IMR-90 (cell line): ENCODE measurements around the gene MINDY1.

Experiments used
- BHLHE40 ChIP-seq: fragments of 150-350 bp; IDR thresholded peaks from 2 replicates; pipeline ENCODE4 v1.6.1; 2016; ENCODE audit warnings: mild to moderate bottlenecking, low read depth, low read length
- CEBPB ChIP-seq: IDR thresholded peaks from 2 replicates; pipeline ENCODE4 v1.6.1; 2012; ENCODE audit warnings: low read depth, low read length, improper control_type of control experiment
- CHD1 ChIP-seq: IDR thresholded peaks from 2 replicates; pipeline ENCODE4 v1.6.1; 2012; ENCODE audit warnings: low read depth, low read length, improper control_type of control experiment
- FOS ChIP-seq: fragments of 150-350 bp; IDR thresholded peaks from 2 replicates; pipeline ENCODE4 v1.6.1; 2016; ENCODE audit warnings: low read depth, low read length
- MAFK ChIP-seq: IDR thresholded peaks from 2 replicates; pipeline ENCODE4 v1.6.1; 2012; ENCODE audit warnings: low read depth, low read length, improper control_type of control experiment
- MXI1 ChIP-seq: IDR thresholded peaks from 2 replicates; pipeline ENCODE4 v1.6.1; 2012; ENCODE audit warnings: low read depth, mild to moderate bottlenecking, low read length, moderate library complexity, borderline replicate concordance
- NFE2L2 ChIP-seq: fragments of 150-350 bp; IDR thresholded peaks from 2 replicates; pipeline ENCODE4 v1.6.1; 2016; ENCODE audit warnings: low read depth, mild to moderate bottlenecking, low read length
- POLR2A ChIP-seq: IDR thresholded peaks from 2 replicates; pipeline ENCODE4 v1.6.1; 2012; ENCODE audit warnings: mild to moderate bottlenecking, low read depth, low read length
- RAD21 ChIP-seq: IDR thresholded peaks from 2 replicates; pipeline ENCODE4 v1.6.1; 2012; ENCODE audit warnings: low read length, improper control_type of control experiment
- RCOR1 ChIP-seq: IDR thresholded peaks from 2 replicates; pipeline ENCODE4 v1.6.1; 2012; ENCODE audit warnings: mild to moderate bottlenecking, low read length, improper control_type of control experiment; ENCODE audit not compliant: insufficient replicate concordance
- RFX5 ChIP-seq: IDR thresholded peaks from 2 replicates; pipeline ENCODE4 v1.8.0; 2012; ENCODE audit warnings: low read depth, mild to moderate bottlenecking, low read length, moderate library complexity
- SMC3 ChIP-seq: fragments of 150-350 bp; IDR thresholded peaks from 2 replicates; pipeline ENCODE4 v1.6.1; 2016; ENCODE audit warnings: low read depth, mild to moderate bottlenecking, antibody characterized with exemption, low read length, moderate library complexity
- TF ChIP-seq, protein P1 (sequence below): conservative IDR thresholded peaks from 2 replicates; pipeline ENCODE4 v1.5.1; 2012; ENCODE audit warnings: mild to moderate bottlenecking, low read depth, low read length, improper control_type of control experiment
- TF ChIP-seq, protein P2 (sequence below): fragments of 150-350 bp; IDR thresholded peaks from 2 replicates; pipeline ENCODE4 v1.6.1; 2017; ENCODE audit warnings: mild to moderate bottlenecking, antibody characterized with exemption, low read length, low read depth

DNA sequence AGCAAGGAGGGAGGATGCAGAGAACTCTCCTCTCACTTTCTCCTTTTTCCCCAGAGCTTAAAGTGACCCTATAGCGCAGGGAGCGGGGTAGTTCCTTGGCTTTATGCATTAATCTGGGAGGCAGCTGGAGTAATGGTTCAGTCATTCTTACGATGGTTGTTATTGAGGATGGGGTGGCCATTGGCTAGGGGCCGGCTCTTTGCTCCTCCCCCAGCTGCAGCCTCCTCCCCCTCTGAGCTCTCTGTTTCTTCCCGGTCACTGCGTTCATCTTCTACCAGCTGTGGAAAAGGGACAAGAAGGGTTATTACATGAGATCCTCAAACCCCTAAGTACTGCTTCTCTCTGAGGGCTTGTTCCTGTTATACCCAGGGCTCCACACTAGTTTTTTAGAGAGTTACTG is 40.7 kb downstream of the MINDY1 start:
- no peak for TF ChIP-seq CEBPB
- TF ChIP-seq FOS, result no peak
- TF ChIP-seq, protein P1, sequence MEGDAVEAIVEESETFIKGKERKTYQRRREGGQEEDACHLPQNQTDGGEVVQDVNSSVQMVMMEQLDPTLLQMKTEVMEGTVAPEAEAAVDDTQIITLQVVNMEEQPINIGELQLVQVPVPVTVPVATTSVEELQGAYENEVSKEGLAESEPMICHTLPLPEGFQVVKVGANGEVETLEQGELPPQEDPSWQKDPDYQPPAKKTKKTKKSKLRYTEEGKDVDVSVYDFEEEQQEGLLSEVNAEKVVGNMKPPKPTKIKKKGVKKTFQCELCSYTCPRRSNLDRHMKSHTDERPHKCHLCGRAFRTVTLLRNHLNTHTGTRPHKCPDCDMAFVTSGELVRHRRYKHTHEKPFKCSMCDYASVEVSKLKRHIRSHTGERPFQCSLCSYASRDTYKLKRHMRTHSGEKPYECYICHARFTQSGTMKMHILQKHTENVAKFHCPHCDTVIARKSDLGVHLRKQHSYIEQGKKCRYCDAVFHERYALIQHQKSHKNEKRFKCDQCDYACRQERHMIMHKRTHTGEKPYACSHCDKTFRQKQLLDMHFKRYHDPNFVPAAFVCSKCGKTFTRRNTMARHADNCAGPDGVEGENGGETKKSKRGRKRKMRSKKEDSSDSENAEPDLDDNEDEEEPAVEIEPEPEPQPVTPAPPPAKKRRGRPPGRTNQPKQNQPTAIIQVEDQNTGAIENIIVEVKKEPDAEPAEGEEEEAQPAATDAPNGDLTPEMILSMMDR, result no peak
- no peak for TF ChIP-seq POLR2A
- TF ChIP-seq, protein P2, sequence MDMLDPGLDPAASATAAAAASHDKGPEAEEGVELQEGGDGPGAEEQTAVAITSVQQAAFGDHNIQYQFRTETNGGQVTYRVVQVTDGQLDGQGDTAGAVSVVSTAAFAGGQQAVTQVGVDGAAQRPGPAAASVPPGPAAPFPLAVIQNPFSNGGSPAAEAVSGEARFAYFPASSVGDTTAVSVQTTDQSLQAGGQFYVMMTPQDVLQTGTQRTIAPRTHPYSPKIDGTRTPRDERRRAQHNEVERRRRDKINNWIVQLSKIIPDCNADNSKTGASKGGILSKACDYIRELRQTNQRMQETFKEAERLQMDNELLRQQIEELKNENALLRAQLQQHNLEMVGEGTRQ, result no peak
- TF ChIP-seq BHLHE40, result no peak
- no peak for TF ChIP-seq RCOR1
- TF ChIP-seq SMC3, result no peak
- TF ChIP-seq RFX5, result no peak
- TF ChIP-seq RAD21, result no peak
- no peak for TF ChIP-seq MXI1
- no peak for TF ChIP-seq CHD1
- TF ChIP-seq MAFK, result no peak
- no peak for TF ChIP-seq NFE2L2
